NK-92 (cell line): ENCODE measurements around the gene HLA-DQB1.

Experiments used
- DNase-seq: peaks from one replicate; lab custom pipeline; 2025; ENCODE audit not compliant: unreplicated experiment; lab: John Stamatoyannopoulos, UW

HLA-DQB1 gene

DNA sequence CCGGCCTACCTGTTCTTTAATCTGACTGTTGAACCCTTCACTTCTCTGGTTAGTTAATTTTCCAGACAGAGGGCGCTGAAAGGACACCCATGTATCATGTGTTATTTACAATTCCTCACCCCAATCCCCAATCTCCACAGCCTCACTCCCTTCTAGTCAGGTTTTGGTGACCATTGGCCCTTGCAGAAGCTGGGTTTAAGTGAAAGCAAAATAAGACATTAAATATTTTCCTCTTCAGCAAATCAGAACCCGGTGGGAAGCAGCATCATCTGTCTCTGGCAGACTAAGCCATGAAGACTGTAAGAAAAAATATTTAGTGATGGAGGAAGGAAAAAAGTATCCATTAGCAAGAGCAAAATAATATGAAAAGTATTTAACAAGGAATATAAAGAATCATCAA, 38.6 kb downstream of the HLA-DQB1 start:
- DNase-seq = no peak

DNA sequence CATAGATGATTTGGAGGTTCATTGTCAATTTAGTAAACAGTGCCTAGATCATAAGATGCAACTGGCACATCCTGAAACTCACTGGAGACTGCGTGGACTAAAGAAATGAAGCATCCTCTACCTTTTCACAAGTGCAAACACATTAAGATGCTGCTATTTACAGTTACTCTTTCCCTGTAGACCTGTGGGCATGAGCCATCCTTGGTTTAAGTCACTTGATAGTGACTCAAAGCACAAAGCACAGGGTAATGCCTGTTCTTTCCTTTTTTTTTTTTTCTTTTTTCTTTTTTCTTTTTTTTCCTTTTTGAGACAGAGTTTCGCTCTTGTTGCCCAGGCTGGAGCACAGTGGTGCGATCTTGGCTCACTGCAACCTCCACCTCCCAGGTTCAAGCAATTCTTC, 39.2 kb downstream of the HLA-DQB1 start:
- DNase-seq = no peak

GRCh38 chr6:32625137-32625536, 41.3 kb downstream of the HLA-DQB1 start:
- no peak for DNase-seq

- no peak for DNase-seq
Observed at GRCh38 chr6:32624565-32624964, 41.9 kb downstream of the HLA-DQB1 start.

DNA sequence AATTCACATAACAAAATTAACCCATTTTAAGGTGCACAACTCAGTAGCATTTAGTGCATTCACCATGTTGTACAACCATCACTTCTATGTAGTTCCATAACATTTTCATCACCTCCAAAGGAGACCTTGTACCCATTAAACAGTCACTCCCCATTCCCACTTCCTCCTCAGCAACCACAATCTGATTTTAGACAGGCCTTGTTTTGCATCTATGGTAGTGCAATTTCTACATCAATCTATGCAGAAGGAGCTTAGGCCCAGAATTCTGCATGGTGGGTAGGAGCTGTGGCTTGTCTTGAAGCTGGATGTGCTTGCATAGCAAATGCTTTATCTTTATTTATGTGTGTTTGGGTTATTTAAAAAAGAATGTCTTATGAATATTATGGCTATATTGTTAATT, 42.8 kb downstream of the HLA-DQB1 start:
- no peak for DNase-seq

DNA sequence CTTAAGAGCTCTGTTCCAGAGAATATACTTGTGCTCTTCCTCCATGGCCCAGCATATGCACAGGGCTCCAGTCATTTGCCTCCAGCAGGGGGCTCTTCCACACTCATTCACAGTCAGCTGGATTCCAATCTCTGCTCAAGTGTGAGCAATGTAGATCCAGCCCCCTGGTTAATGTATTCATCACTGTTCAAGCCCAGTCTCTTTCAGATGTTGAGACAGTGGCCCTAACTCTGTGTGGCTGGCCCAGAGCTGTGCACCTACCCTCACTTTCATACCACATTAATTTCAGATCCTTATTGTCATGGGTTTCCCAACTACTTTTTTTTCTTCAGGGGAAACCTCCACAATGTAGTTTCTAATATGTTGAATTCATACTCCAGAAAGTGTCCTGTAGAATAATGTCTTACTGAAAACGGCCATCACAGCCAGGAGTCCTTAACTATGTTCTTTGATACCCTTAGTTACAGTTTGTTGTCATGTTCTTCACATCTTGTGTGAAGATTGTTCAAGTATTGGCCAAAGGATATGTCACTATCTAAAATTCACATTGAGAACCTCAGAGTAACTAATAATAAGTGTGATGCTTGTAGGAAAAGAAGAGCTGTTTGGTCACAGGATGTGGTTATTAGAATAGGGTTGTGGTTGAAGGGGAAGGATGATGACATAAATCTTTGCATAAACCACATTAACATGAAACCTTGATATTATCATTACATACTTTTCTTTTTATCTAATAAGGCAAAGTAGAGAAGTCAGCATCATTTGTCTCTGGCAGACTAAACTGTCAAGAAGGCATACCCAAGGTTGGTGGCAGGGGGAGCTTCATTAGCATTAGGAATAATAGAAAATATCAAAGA, 43.7 kb downstream of the HLA-DQB1 start:
- no peak for DNase-seq

- DNase-seq = no peak
Observed at GRCh38 chr6:32621372-32621771, 45.1 kb downstream of the HLA-DQB1 start.

DNA sequence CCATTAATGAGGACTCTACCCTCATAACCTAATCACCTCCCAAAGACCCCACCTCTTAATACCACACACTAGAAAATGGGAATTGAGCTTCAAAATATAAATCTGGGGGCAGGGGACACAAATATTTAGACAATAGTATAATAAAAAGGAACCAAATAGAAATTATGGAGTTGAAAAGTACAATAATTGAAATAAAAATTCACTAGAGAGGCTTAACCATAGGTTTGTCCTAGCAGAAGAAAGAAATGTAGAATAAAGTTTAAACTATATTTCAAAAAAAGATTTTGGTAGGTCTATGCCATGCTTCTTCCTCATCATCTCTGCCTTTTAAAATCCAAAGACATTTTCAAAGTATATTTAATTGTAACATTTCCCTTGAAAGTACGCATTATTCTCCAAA, 48.7 kb downstream of the HLA-DQB1 start:
- DNase-seq = no peak

GRCh38 chr6:32615885-32616532, 50.4 kb downstream of the HLA-DQB1 start:
- DNase-seq = no peak

- DNase-seq = no peak
Observed at GRCh38 chr6:32614366-32615081, 51.9 kb downstream of the HLA-DQB1 start.

- DNase-seq = no peak
Observed at GRCh38 chr6:32613475-32613874, 53.0 kb downstream of the HLA-DQB1 start.

GRCh38 chr6:32610682-32611296, 55.7 kb downstream of the HLA-DQB1 start:
- no peak for DNase-seq

GRCh38 chr6:32609731-32610640, 56.5 kb downstream of the HLA-DQB1 start:
- DNase-seq = no peak
